ENCODE results near the gene SPEM2. TPM values are rescaled to one million over a fixed set of nuclear protein-coding genes. Genes with fewer than 3 reads are reported as not detected.

The SPEM2 gene
- total RNA-seq, 1 donor from 2014 or later: not detected

- no peak overlapping the region for H3K27ac Mint-ChIP-seq (ENCODE audit: unreplicated experiment)
- no peak for DNase-seq
- H3K27me3 Mint-ChIP-seq (ENCODE audit: unreplicated experiment): peaks cover 19% of the 10 kb centered on the region
- no peak for TF ChIP-seq CTCF (IDR thresholded peaks at IDR 0.05; ENCODE audit: partially characterized antibody, unreplicated experiment)
- peaks cover 14% of the 10 kb centered on the region for H3K36me3 Mint-ChIP-seq (ENCODE audit: unreplicated experiment)
- peaks cover 16% of the 10 kb centered on the region for H3K4me1 Mint-ChIP-seq (ENCODE audit: low read depth, unreplicated experiment)
- H3K9me3 Mint-ChIP-seq (ENCODE audit: unreplicated experiment): peaks cover 12% of the 10 kb centered on the region
- peak overlapping the region; percentile 54 for H3K4me3 Mint-ChIP-seq (ENCODE audit: unreplicated experiment)
Measured at GRCh38 chr17:7409716-7410115, 15.7 kb upstream of the SPEM2 start.

GRCh38 chr17:7410634-7411426 is 14.6 kb upstream of the SPEM2 start:
- peaks cover 17% of the 10 kb centered on the region for H3K27me3 Mint-ChIP-seq (ENCODE audit: unreplicated experiment)
- H3K36me3 Mint-ChIP-seq (ENCODE audit: unreplicated experiment): peaks cover 14% of the 10 kb centered on the region
- H3K4me3 Mint-ChIP-seq (ENCODE audit: unreplicated experiment): no peak overlapping the region
- H3K9me3 Mint-ChIP-seq (ENCODE audit: unreplicated experiment): peaks cover 12% of the 10 kb centered on the region
- DNase-seq: no peak
- H3K4me1 Mint-ChIP-seq (ENCODE audit: low read depth, unreplicated experiment): peaks cover 15% of the 10 kb centered on the region
- no peak overlapping the region for H3K27ac Mint-ChIP-seq (ENCODE audit: unreplicated experiment)
- no peak for TF ChIP-seq CTCF (IDR thresholded peaks at IDR 0.05; ENCODE audit: partially characterized antibody, unreplicated experiment)

GRCh38 chr17:7411427-7411750 is 14.0 kb upstream of the SPEM2 start:
- Mint-ChIP-seq H3K27ac (ENCODE audit: unreplicated experiment) (no peak overlapping the region), H3K9me3 (ENCODE audit: unreplicated experiment) (peaks cover 10% of the 10 kb centered on the region), H3K27me3 (ENCODE audit: unreplicated experiment) (peaks cover 14% of the 10 kb centered on the region), H3K36me3 (ENCODE audit: unreplicated experiment) (peaks cover 18% of the 10 kb centered on the region), H3K4me1 (ENCODE audit: low read depth, unreplicated experiment) (peaks cover 13% of the 10 kb centered on the region), H3K4me3 (ENCODE audit: unreplicated experiment) (no peak overlapping the region)
- no peak for TF ChIP-seq CTCF (IDR thresholded peaks at IDR 0.05; ENCODE audit: partially characterized antibody, unreplicated experiment)
- DNase-seq: no peak

GRCh38 chr17:7413346-7413985 is 11.9 kb upstream of the SPEM2 start:
- Mint-ChIP-seq H3K4me3 (ENCODE audit: unreplicated experiment) (peak overlapping the region; percentile 0), H3K27ac (ENCODE audit: unreplicated experiment) (no peak overlapping the region)

More at GRCh38 chr17:7413346-7413985, 11.9 kb upstream of the SPEM2 start:
- Mint-ChIP-seq H3K4me1 (ENCODE audit: low read depth, unreplicated experiment) (peaks cover 6% of the 10 kb centered on the region), H3K36me3 (ENCODE audit: unreplicated experiment) (peaks cover 22% of the 10 kb centered on the region), H3K9me3 (ENCODE audit: unreplicated experiment) (peaks cover 15% of the 10 kb centered on the region), H3K27me3 (ENCODE audit: unreplicated experiment) (peaks cover 19% of the 10 kb centered on the region)
- DNase-seq: no peak
- TF ChIP-seq CTCF (IDR thresholded peaks at IDR 0.05; ENCODE audit: partially characterized antibody, unreplicated experiment): no peak
